HepG2 (cell line): ENCODE data around the gene OR1F1. TPM values are rescaled to one million over a fixed set of nuclear protein-coding genes. Genes with fewer than 3 reads are reported as not detected.
A peak's percentile ranks its signal among the peaks of the same experiment; 100 is the strongest.

Source experiments
- ATF7 ChIP-seq, 2 experiments: fragments of 450-650 bp in 1 of 2; sonication (generic) in 1 of 2; formaldehyde crosslinking in 1 of 2; IDR thresholded peaks; 2 replicates each; pipeline versions ENCODE4 v1.4.0 to v1.6.1; 2016 to 2020; ENCODE audit warnings: antibody characterized with exemption in 1 of 2, mild to moderate bottlenecking in 1 of 2, missing genetic modification reagents in 1 of 2
- CCAR2 ChIP-seq: fragments of 200-400 bp; formaldehyde crosslinking; optimal IDR thresholded peaks from 2 replicates; pipeline ENCODE3; 2018; ENCODE audit warnings: low read depth, mild to moderate bottlenecking, low read length, moderate library complexity
- FOSL1 ChIP-seq: sonication (generic); formaldehyde crosslinking; IDR thresholded peaks from 2 replicates; pipeline ENCODE4 v1.9.0; 2021; ENCODE audit warnings: missing genetic modification reagents, borderline replicate concordance
- FOXP1 ChIP-seq, 2 experiments: fragments of 450-650 bp in 1 of 2; IDR thresholded peaks; 2 replicates each; pipeline ENCODE4 v1.6.1; 2017 to 2018; ENCODE audit warnings: antibody characterized with exemption in 1 of 2
- HNF1A ChIP-seq, 2 experiments: sonication (generic) in 1 of 2; formaldehyde crosslinking in 1 of 2; IDR thresholded peaks; 2 replicates each; pipeline versions ENCODE4 v1.4.0 to v1.6.1; 2016 to 2020; ENCODE audit warnings: borderline replicate concordance in 1 of 2, low read depth in 1 of 2, mild to moderate bottlenecking in 1 of 2, missing genetic modification reagents in 1 of 2
- MYC ChIP-seq: sonication (generic); formaldehyde crosslinking; IDR thresholded peaks from 2 replicates; pipeline ENCODE4 v1.9.0; 2021; ENCODE audit warnings: missing genetic modification reagents, borderline replicate concordance
- NR1H2 ChIP-seq: sonication (generic); formaldehyde crosslinking; IDR thresholded peaks from 2 replicates; pipeline ENCODE4 v1.8.1; 2022; ENCODE audit warnings: low read depth, missing genetic modification reagents, borderline replicate concordance
- PAX8 ChIP-seq: sonication (generic); formaldehyde crosslinking; IDR thresholded peaks from 2 replicates; pipeline ENCODE4 v1.8.0; 2022; ENCODE audit warnings: mild to moderate bottlenecking, missing genetic modification reagents, borderline replicate concordance
- PHF21A ChIP-seq: sonication (generic); formaldehyde crosslinking; IDR thresholded peaks from 2 replicates; pipeline ENCODE4 v1.5.0; 2020; ENCODE audit warnings: mild to moderate bottlenecking, missing genetic modification reagents
- RBM22 ChIP-seq: fragments of 200-400 bp; formaldehyde crosslinking; optimal IDR thresholded peaks from 2 replicates; pipeline ENCODE3; 2017; ENCODE audit warnings: mild to moderate bottlenecking, low read length, moderate library complexity
- REPIN1 ChIP-seq: sonication (generic); formaldehyde crosslinking; IDR thresholded peaks from 2 replicates; pipeline ENCODE4 v1.8.0; 2022; ENCODE audit warnings: missing genetic modification reagents, low read depth, mild to moderate bottlenecking, borderline replicate concordance
- RNF219 ChIP-seq: sonication (generic); formaldehyde crosslinking; IDR thresholded peaks from 2 replicates; pipeline ENCODE4 v1.5.0; 2020; ENCODE audit warnings: mild to moderate bottlenecking, missing genetic modification reagents
- SKIL ChIP-seq: sonication (generic); formaldehyde crosslinking; IDR thresholded peaks from 2 replicates; pipeline ENCODE4 v1.8.0; 2022; ENCODE audit warnings: missing genetic modification reagents, mild to moderate bottlenecking, moderate library complexity, borderline replicate concordance
- YEATS2 ChIP-seq: sonication (generic); formaldehyde crosslinking; IDR thresholded peaks from 2 replicates; pipeline ENCODE4 v1.4.0; 2020; ENCODE audit warnings: missing genetic modification reagents, borderline replicate concordance
- ZC3H13 ChIP-seq: sonication (generic); formaldehyde crosslinking; IDR thresholded peaks from 2 replicates; pipeline ENCODE4 v1.8.1; 2023; ENCODE audit warnings: mild to moderate bottlenecking, missing genetic modification reagents, moderate library complexity
- ZNF331 ChIP-seq: sonication (generic); formaldehyde crosslinking; IDR thresholded peaks from 2 replicates; pipeline ENCODE4 v1.4.0; 2020; ENCODE audit warnings: missing genetic modification reagents
- ZNF562 ChIP-seq: sonication (generic); formaldehyde crosslinking; IDR thresholded peaks from 2 replicates; pipeline ENCODE4 v1.8.0; 2022; ENCODE audit warnings: missing genetic modification reagents, borderline replicate concordance
- ZNF678 ChIP-seq: sonication (generic); formaldehyde crosslinking; IDR thresholded peaks from 2 replicates; pipeline ENCODE4 v1.4.0; 2020; ENCODE audit warnings: mild to moderate bottlenecking, missing genetic modification reagents
- ZNF724P ChIP-seq: sonication (generic); formaldehyde crosslinking; IDR thresholded peaks from 2 replicates; pipeline ENCODE4 v1.8.0; 2022; ENCODE audit warnings: missing genetic modification reagents, borderline replicate concordance
- ZNF788 ChIP-seq: sonication (generic); formaldehyde crosslinking; IDR thresholded peaks from 2 replicates; pipeline ENCODE4 v1.5.0; 2020; ENCODE audit warnings: mild to moderate bottlenecking, missing genetic modification reagents, borderline replicate concordance
- polyA plus RNA-seq, 8 experiments: library from polyadenylated mRNA; depleted of rRNA in 3 of 8; stranded (reverse) in 7 of 8; unstranded in 1 of 8; fragments of >200 nt; fragmentation: Illumina TruSeq in 4 of 8; extraction: Trizol in 4 of 8; gene quantifications; 2 replicates each; pipeline versions ENCODE4 v1.2.1 to v1.2.3, GENCODE V29; 2011 to 2016; ENCODE audit warnings: low read depth in 4 of 8, missing spikeins in 1 of 8, mixed read lengths in 1 of 8; ENCODE audit not compliant: insufficient read depth in 1 of 8
- total RNA-seq, 5 experiments: library from RNA; depleted of rRNA; stranded (reverse); fragments of >200 nt; fragmentation: Illumina TruSeq; extraction: Trizol; gene quantifications; 2 replicates each; pipeline ENCODE4 v1.2.3, GENCODE V29; 2016; ENCODE audit warnings: low read depth in 1 of 5

Gene OR1F1
- total and polyA plus RNA-seq, 2 of the 13 experiments (the other 11 are each of a cell fraction or from before 2014, with no cell fraction given) = 0.90 TPM; not detected in 1

GRCh38 chr16:3198334-3199072 is 10.5 kb downstream of the OR1F1 start (continued):
- TF ChIP-seq ZNF788 (CRISPR knock-in tag) (no peak), HNF1A (IDR thresholded peaks at IDR 0.05; ENCODE audit: low read depth) (no peak), HNF1A (CRISPR knock-in tag; IDR thresholded peaks at IDR 0.05; ENCODE audit: borderline replicate concordance) (no peak), ZNF678 (CRISPR knock-in tag) (no peak), ATF7 (IDR thresholded peaks at IDR 0.05) (no peak), ATF7 (CRISPR knock-in tag; IDR thresholded peaks at IDR 0.05) (no peak), ZC3H13 (CRISPR knock-in tag) (no peak), SKIL (CRISPR knock-in tag) (no peak), CCAR2 (no peak), YEATS2 (CRISPR knock-in tag) (peak; percentile 21; the same call in 1 of the 2 replicates), REPIN1 (CRISPR knock-in tag) (0 out of 2 replicates have a peak, but pooled peaks have one; percentile 52), ZNF331 (peak; percentile 18; the same call in 1 of the 2 replicates), NR1H2 (CRISPR knock-in tag) (no peak), PHF21A (CRISPR knock-in tag) (peak; percentile 88), FOSL1 (CRISPR knock-in tag) (no peak), RNF219 (no peak), ZNF724P (CRISPR knock-in tag) (no peak), ZNF562 (CRISPR knock-in tag) (no peak), FOXP1 (IDR thresholded peaks at IDR 0.05) (peak; percentile 31; the same call in 1 of the 2 replicates), FOXP1 (CRISPR knock-in tag; IDR thresholded peaks at IDR 0.05) (no peak; the same call in 1 of the 2 replicates), MYC (CRISPR knock-in tag) (peak; percentile 16; the same call in 1 of the 2 replicates), PAX8 (CRISPR knock-in tag) (no peak), RBM22 (no peak)
